ENCODE data around the gene ASB8.

Gene ASB8

DNA sequence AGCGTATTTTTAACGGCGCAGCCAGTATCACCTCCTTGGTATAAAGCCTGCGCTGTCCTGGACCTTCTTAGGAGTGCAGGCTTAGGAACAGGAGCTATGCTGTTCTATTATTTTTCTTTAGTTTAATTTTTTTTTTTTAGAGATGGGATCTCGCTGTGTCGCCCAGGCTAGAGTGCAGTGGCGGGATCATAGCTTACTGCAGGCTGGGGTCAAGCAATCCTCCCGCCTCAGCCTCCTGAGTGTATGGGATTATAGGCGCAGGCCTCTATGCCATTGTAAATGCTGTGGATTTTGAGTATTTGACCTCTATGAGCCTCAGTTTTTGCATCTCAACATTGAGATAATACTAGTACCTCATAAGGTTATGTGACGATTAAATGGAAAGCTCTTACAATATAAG, 41.7 kb upstream of the ASB8 start:
- peak overlapping the region; percentile 83 for H3K27ac ChIP-seq
- TF ChIP-seq, protein P1, sequence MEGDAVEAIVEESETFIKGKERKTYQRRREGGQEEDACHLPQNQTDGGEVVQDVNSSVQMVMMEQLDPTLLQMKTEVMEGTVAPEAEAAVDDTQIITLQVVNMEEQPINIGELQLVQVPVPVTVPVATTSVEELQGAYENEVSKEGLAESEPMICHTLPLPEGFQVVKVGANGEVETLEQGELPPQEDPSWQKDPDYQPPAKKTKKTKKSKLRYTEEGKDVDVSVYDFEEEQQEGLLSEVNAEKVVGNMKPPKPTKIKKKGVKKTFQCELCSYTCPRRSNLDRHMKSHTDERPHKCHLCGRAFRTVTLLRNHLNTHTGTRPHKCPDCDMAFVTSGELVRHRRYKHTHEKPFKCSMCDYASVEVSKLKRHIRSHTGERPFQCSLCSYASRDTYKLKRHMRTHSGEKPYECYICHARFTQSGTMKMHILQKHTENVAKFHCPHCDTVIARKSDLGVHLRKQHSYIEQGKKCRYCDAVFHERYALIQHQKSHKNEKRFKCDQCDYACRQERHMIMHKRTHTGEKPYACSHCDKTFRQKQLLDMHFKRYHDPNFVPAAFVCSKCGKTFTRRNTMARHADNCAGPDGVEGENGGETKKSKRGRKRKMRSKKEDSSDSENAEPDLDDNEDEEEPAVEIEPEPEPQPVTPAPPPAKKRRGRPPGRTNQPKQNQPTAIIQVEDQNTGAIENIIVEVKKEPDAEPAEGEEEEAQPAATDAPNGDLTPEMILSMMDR (conservative IDR thresholded peaks at IDR 0.05; ENCODE audit: low read depth), result no peak
- no peak for DNase-seq (ENCODE audit: low spot score)
- CTCF ChIA-PET, result interaction anchor here (0.7 to 1.3 kb wide), 4 partner anchors 9 to 1045 kb away, joined by 3 to 5 read pairs (median 3); no protein-coding TSS in a partner anchor
- POLR2A ChIA-PET (ENCODE audit: low non-redundant PET), result interaction anchor here (0.7 to 0.8 kb wide), 2 partner anchors 151 to 1058 kb away, joined by 3 to 6 read pairs; no protein-coding TSS in a partner anchor

DNA sequence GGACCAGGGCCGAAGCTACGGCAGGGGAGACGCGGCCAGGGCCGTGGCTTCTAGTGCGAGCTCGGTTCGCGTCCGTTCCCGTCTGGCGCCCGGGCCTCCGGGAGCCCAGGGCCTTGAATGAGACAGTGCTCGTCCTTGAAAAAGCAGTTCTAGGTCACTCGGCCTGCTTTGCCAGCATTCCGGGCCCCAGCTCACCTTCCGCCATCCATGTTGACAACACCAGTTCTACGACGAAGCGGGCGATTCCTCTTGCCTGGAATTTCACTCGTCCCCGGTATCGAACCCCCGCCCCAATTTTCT, 41.3 kb upstream of the ASB8 start:
- ChIA-PET POLR2A (ENCODE audit: low non-redundant PET) (interaction anchor here (0.8 kb wide), 1 partner anchor 152 kb away, joined by 6 read pairs; no protein-coding TSS in a partner anchor), CTCF (interaction anchor here (0.6 to 1.3 kb wide), 3 partner anchors 21 to 1511 kb away, joined by 3 to 5 read pairs (median 3); no protein-coding TSS in a partner anchor)
- TF ChIP-seq, protein P1 (conservative IDR thresholded peaks at IDR 0.05; ENCODE audit: low read depth), result no peak
- peak; percentile 17 for DNase-seq (ENCODE audit: low spot score)
- peak overlapping the region; percentile 83 for H3K27ac ChIP-seq

GRCh38 chr12:48197971-48198671, 40.8 kb upstream of the ASB8 start:
- H3K27ac ChIP-seq, result peak overlapping the region; percentile 83
- CTCF ChIA-PET, result interaction anchor here (0.6 to 1.3 kb wide), 5 partner anchors 22 to 1512 kb away, joined by 3 to 9 read pairs (median 3); partner anchors contain the start of gene PFKM
- TF ChIP-seq, protein P1 (conservative IDR thresholded peaks at IDR 0.05; ENCODE audit: low read depth), result no peak
- POLR2A ChIA-PET (ENCODE audit: low non-redundant PET), result interaction anchor here (0.8 kb wide), 1 partner anchor 152 kb away, joined by 6 read pairs; no protein-coding TSS in a partner anchor
- peak; percentile 94 for DNase-seq (ENCODE audit: low spot score)

DNA sequence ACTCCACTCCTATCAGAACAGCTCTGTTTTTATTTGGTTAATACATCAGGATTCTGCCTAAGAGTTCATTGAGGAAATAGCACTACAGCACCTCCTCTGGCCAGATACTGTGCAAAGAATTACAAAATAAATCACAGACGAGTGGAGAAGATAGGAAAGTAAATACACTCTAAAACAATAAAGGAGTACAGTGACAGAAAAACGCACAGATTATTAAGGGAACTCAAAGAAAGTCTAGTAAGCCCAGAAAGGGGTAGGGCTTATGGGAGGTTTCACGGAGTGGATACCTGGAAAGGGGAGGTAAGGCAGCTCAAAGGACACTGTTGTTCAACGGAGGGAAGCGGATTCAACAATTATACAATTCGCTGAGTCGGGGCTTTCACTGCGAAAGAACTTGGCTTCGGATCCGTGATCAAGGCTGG, 40.2 kb upstream of the ASB8 start:
- POLR2A ChIA-PET (ENCODE audit: low non-redundant PET), result no interaction called here
- no peak for DNase-seq (ENCODE audit: low spot score)
- CTCF ChIA-PET, result interaction anchor here (0.6 to 1.3 kb wide), 11 partner anchors 11 to 425 kb away, joined by 3 to 9 read pairs (median 3); partner anchors contain the start of genes CCDC184 and PFKM
- TF ChIP-seq, protein P1 (conservative IDR thresholded peaks at IDR 0.05; ENCODE audit: low read depth), result peak; percentile 65
- H3K27ac ChIP-seq, result peak overlapping the region; percentile 83

- POLR2A ChIA-PET (ENCODE audit: low non-redundant PET), result no interaction called here
- no peak for DNase-seq (ENCODE audit: low spot score)
- TF ChIP-seq, protein P1 (conservative IDR thresholded peaks at IDR 0.05; ENCODE audit: low read depth), result no peak
- CTCF ChIA-PET, result no interaction called here
- H3K27ac ChIP-seq, result no peak overlapping the region
Measured at GRCh38 chr12:48194799-48195201, 37.5 kb upstream of the ASB8 start.

- DNase-seq (ENCODE audit: low spot score), result no peak
- TF ChIP-seq, protein P1 (conservative IDR thresholded peaks at IDR 0.05; ENCODE audit: low read depth), result no peak
- POLR2A ChIA-PET (ENCODE audit: low non-redundant PET), result no interaction called here
- no peak overlapping the region for H3K27ac ChIP-seq
- CTCF ChIA-PET, result interaction anchor here (0.7 kb wide), 1 partner anchor 157 kb away, joined by 6 read pairs; no protein-coding TSS in a partner anchor
Measured at GRCh38 chr12:48193623-48194022, 36.3 kb upstream of the ASB8 start.
